SJSA1 (cell line): ENCODE measurements around the gene MAD1L1. TPM values are rescaled to one million over a fixed set of nuclear protein-coding genes. Genes with fewer than 3 reads are reported as not detected.
"Not testable (repeated sequence)": the region's sequence is repeated elsewhere in the genome, so short reads cannot be mapped to it uniquely, and the experiment has no call there.

ENCODE experiments used
- DNase-seq, 2 experiments: peaks; one replicate each; pipeline ENCODE4 v3.0.0-alpha.2; 2015 to 2020; ENCODE audit warnings: low spot score in 2 of 2, low read depth in 1 of 2
- H3K27ac ChIP-seq: fragments of 250-450 bp; sonication (Bioruptor Pico); 2 replicates; pipeline ENCODE4 v1.5.1; 2020; ENCODE audit warnings: mild to moderate bottlenecking, moderate library complexity
- H3K27me3 ChIP-seq: fragments of 250-450 bp; sonication (Bioruptor Pico); replicated peaks from 2 replicates; pipeline ENCODE4 v1.5.1; 2020; ENCODE audit warnings: mild to moderate bottlenecking, moderate library complexity
- H3K36me3 ChIP-seq: fragments of 250-450 bp; sonication (Bioruptor Pico); 2 replicates; pipeline ENCODE4 v1.5.1; 2020; ENCODE audit warnings: mild to moderate bottlenecking
- H3K4me1 ChIP-seq: fragments of 250-450 bp; sonication (Bioruptor Pico); replicated peaks from 2 replicates; pipeline ENCODE4 v1.6.1; 2021; ENCODE audit warnings: mild to moderate bottlenecking
- H3K4me3 ChIP-seq: fragments of 250-450 bp; sonication (Bioruptor Pico); 2 replicates; pipeline ENCODE4 v1.5.1; 2020; ENCODE audit warnings: mild to moderate bottlenecking
- H3K9me3 ChIP-seq: fragments of 250-450 bp; sonication (Bioruptor Pico); replicated peaks from 2 replicates; pipeline ENCODE4 v1.5.1; 2020; ENCODE audit warnings: mild to moderate bottlenecking
- total RNA-seq: library from RNA; depleted of rRNA; stranded (reverse); fragments of >200 nt; shearing (Covaris generic); gene quantifications from 2 replicates; pipeline ENCODE4 v1.2.3, GENCODE V29; 2014

The MAD1L1 gene
- total RNA-seq, 1 experiment from 2014 or later, result 44.0 TPM

DNA sequence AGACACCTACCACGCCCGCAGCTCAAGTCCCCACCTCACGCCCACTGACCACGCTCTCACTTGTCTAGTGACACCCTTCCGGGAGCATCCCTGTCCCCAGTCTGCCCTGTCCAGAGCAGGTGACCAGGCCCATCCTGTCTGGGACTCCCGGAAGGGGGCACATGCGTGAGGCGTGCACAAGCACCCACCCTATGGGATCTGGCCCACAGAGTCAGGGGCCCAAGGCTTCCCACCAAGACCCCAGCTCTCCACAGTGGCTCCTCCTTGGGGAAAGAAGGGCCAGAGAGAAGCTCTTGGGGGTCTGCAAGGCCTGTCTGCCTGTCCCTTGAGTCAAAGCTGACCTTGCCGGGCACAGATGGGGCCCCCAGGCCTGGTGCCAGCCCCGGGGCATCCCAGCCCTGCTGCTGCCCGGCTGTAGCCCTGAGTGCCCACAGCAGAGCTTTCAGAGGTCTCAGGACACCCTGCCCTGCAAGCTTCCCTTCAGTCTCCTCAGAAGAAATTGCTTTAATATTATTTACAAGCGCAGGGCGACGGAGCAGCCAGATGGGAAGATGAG lies 367.7 kb downstream of the MAD1L1 start:
- Histone ChIP-seq H3K9me3 (no peaks in the 10 kb centered on the region), H3K4me3 (no peak overlapping the region), H3K27ac (no peak overlapping the region), H3K36me3 (no peaks in the 10 kb centered on the region), H3K4me1 (no peaks in the 10 kb centered on the region), H3K27me3 (no peaks in the 10 kb centered on the region)
- no peak for DNase-seq

DNA sequence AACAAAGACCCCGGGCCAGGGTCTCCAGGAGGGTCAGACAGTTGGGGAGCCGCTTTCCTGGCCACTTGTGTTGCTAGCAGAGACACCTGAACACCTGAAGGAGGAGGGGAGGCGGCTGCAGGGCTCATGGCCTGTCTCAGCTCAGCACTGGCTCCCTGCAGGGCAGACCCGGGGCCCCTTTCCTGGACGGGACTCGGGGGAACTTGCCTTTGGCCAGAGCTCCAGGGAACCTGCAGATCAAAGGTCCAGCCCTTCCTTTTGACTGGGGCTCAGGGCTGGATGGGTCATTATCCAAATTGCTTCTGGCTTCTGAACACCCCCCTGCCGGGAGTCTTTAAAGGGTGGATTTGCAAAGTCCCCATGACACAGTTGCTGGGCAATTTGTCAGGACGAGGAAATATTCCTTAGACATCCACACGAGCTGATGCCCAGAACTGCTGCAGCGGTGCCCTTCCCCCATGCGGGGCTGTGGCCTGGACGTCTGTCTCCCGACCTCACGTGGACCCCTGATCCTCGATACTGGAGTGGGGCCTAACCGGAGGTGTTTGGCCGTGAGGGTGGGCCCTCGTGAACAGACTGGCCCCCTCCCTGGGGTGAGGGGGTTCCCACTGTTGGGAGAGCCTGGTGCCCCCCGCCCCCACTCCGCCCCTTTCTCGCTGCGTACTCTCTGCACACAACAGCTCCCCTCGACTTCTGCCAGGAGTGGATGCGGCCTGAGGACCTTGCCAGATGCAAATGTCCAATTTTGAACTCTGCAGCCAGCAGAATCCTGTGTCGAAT lies 368.4 kb downstream of the MAD1L1 start:
- Histone ChIP-seq H3K4me3 (no peak overlapping the region), H3K27me3 (no peaks in the 10 kb centered on the region), H3K27ac (no peak overlapping the region), H3K9me3 (no peaks in the 10 kb centered on the region), H3K4me1 (no peaks in the 10 kb centered on the region), H3K36me3 (no peaks in the 10 kb centered on the region)
- no peak for DNase-seq

- Histone ChIP-seq H3K4me3 (no peak overlapping the region), H3K9me3 (no peaks in the 10 kb centered on the region), H3K27me3 (no peaks in the 10 kb centered on the region), H3K4me1 (no peaks in the 10 kb centered on the region), H3K36me3 (no peaks in the 10 kb centered on the region), H3K27ac (no peak overlapping the region)
- DNase-seq, result no peak
Observed at GRCh38 chr7:1863091-1863900, 369.4 kb downstream of the MAD1L1 start.

- H3K36me3 ChIP-seq, result no peaks in the 10 kb centered on the region
- no peaks in the 10 kb centered on the region for H3K27me3 ChIP-seq
- H3K4me1 ChIP-seq, result no peaks in the 10 kb centered on the region
- H3K4me3 ChIP-seq, result no peak overlapping the region
- DNase-seq, result no peak
- no peaks in the 10 kb centered on the region for H3K9me3 ChIP-seq
- no peak overlapping the region for H3K27ac ChIP-seq
Observed at GRCh38 chr7:1862560-1862959, 370.2 kb downstream of the MAD1L1 start.

- no peaks in the 10 kb centered on the region for H3K4me1 ChIP-seq
- DNase-seq, result no peak
- no peak overlapping the region for H3K4me3 ChIP-seq
- no peaks in the 10 kb centered on the region for H3K9me3 ChIP-seq
- H3K36me3 ChIP-seq, result no peaks in the 10 kb centered on the region
- no peaks in the 10 kb centered on the region for H3K27me3 ChIP-seq
- no peak overlapping the region for H3K27ac ChIP-seq
Observed at GRCh38 chr7:1861799-1862458, 370.8 kb downstream of the MAD1L1 start.

GRCh38 chr7:1860881-1861798 lies 371.6 kb downstream of the MAD1L1 start:
- not testable (repeated sequence) for H3K27me3 ChIP-seq, H3K4me1 ChIP-seq, H3K27ac ChIP-seq, DNase-seq, H3K9me3 ChIP-seq, H3K36me3 ChIP-seq, H3K4me3 ChIP-seq

DNA sequence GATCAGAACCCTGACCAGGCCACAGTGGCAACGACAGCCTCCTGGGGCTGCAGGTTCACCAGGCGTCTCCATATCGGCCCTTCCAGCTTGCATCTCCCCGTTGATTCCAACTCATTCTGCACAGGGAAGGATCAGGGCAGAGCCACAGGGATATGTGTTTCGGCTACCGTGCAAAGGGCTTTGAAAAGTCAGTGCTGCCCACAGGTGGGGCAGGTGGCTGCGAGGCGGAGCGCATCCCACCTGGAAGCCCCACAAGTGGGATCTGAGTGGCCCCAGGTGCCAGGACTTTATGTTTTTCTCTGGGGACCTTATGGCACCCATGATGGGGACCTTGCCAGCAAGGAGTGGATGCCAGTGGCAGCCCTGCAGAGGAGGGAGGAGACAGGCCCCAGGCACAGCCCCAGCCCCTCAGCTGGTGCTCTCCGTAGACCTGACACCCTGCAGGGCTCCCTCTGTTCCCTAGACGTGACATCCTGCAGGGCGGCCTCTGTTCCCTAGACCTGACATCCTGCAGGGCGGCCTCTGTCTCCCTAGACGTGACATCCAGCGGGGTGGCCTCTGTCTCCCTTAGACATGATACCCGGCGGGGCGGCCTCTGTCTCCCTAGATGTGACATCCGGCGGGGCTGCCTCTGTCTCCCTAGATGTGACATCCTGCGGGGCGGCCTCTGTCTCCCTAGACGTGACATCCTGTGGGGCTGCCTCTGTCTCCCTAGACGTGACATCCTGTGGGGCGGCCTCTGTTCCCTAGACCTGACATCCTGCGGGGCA lies 373.3 kb downstream of the MAD1L1 start:
- no peaks in the 10 kb centered on the region for H3K36me3 ChIP-seq
- DNase-seq, result no peak
- H3K4me3 ChIP-seq, result no peak overlapping the region
- no peaks in the 10 kb centered on the region for H3K4me1 ChIP-seq
- no peaks in the 10 kb centered on the region for H3K9me3 ChIP-seq
- H3K27me3 ChIP-seq, result no peaks in the 10 kb centered on the region
- no peak overlapping the region for H3K27ac ChIP-seq

GRCh38 chr7:1858435-1859265 lies 374.1 kb downstream of the MAD1L1 start:
- H3K4me1 ChIP-seq, result no peaks in the 10 kb centered on the region
- no peak for DNase-seq

DNA sequence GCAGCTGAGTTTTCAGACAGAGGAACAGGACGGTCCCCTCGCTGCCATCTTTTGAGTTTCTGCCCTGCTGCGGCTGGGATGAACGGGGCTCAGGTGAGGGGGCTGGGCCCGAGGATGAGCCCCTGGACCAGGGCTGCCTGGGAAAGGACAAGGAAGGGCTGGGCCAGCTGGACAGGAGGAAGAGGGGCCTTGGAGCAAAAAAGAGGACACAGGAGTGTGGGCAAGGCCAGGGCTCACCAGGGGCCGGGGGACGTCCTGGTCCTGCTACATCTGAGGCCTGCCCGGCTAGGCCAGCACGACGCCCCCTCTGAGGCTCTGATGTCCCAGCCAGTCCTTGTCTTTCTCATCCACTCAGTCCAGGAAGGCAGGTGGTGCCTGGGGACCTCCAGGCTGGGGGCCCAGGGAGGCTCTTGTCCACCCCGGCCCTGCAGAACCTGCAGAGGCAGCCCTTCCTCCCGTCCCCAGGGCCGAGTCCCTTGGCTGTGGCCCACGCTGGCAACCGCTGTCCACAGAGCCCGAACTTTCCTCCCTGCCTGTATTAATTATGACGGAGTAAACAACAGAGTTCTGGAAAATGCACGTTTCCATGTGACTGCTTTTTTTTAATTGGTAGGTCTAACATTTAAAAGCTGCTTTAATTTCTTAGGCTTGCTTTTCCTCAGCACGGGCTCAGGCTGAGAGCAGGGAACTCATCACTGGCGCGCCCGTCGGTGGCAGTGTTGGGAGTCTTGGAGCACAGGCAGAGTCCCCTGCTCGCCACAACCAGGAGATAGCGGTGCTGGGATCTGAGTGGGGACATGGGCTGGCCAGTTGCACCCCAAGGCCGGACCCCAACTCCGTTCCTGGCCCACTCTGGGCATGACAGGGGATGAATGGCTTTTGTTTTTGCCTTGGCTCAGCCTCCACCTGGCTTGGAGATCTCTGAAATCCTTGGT lies 375.0 kb downstream of the MAD1L1 start:
- Histone ChIP-seq H3K4me1 (no peaks in the 10 kb centered on the region), H3K27me3 (no peaks in the 10 kb centered on the region), H3K9me3 (no peaks in the 10 kb centered on the region), H3K27ac (no peak overlapping the region), H3K4me3 (no peak overlapping the region), H3K36me3 (no peaks in the 10 kb centered on the region)
- no peak for DNase-seq

More at GRCh38 chr7:1858435-1859265, 374.1 kb downstream of the MAD1L1 start:
- no peak overlapping the region for H3K4me3 ChIP-seq
- H3K27ac ChIP-seq, result no peak overlapping the region
- H3K9me3 ChIP-seq, result no peaks in the 10 kb centered on the region
- no peaks in the 10 kb centered on the region for H3K36me3 ChIP-seq
- H3K27me3 ChIP-seq, result no peaks in the 10 kb centered on the region

DNA sequence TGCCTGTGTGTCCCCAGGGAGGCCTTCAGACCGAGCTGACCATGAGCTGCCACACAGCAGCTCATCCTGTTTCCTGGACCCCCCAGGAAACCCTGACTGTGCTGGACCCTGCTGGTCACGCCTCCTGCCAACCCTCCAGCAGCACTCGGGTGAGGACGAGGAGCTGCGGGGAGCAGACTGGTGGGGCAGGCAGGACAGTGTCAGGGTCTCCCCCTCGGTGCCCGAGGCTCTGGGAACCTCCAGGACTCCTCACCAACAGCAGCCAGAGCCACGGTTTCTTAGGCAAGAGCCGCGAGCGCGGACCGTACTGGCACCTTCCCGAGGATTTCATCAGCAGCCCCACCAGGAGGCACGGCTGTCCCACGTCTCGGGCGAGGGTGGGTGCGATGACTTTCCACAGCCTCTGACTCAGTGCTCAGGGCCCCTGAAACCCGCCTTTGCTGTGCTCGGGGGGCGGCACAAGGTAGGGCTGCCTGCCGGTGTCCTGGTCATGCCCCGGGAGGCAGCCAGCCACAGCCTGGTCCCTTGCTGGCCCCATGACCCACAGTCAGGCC lies 375.8 kb downstream of the MAD1L1 start:
- Histone ChIP-seq H3K27me3 (no peaks in the 10 kb centered on the region), H3K4me1 (no peaks in the 10 kb centered on the region), H3K36me3 (no peaks in the 10 kb centered on the region), H3K4me3 (no peak overlapping the region), H3K9me3 (no peaks in the 10 kb centered on the region), H3K27ac (no peak overlapping the region)
- no peak for DNase-seq
